ENCODE measurements around the gene PRX.
"Not testable (repeated sequence)": the region's sequence is repeated elsewhere in the genome, so short reads cannot be mapped to it uniquely, and the experiment has no call there.

PRX gene

DNA sequence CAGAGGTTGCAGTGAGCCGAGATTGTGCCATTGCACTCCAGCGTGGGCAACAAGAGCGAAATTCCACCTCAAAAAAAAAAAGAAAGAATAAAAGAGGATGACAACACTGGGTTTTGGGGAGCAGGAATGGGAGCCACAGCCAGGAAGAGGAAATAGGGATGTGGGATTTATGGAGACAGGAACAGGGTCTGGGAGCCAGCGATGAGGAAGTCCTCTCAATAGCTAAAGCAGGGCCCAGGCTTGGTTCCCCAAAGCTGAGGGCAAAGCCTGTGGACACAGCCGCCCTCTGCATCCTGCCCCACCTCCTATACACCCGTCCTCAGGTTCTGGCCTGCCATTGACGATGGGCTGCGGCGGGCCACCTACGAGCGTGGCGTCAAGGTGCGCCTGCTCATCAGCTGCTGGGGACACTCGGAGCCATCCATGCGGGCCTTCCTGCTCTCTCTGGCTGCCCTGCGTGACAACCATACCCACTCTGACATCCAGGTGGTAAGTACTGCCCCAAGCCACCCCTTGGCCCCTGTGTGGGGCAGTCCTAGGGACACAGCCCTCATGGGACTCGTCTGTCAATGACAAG, 36.8 kb downstream of the PRX start:
- H3K27ac ChIP-seq (ENCODE audit: insufficient read depth, low read length, poor library complexity, severe bottlenecking) = no peak overlapping the region
- no peaks in the 10 kb centered on the region for H3K4me1 ChIP-seq (ENCODE audit: control insufficient read depth, insufficient read depth, low read length, poor library complexity, severe bottlenecking)
- peaks cover 25% of the 10 kb centered on the region for H3K36me3 ChIP-seq (ENCODE audit: control insufficient read depth, insufficient read depth, low read length)
- no peaks in the 10 kb centered on the region for H3K27me3 ChIP-seq (replicated peaks; ENCODE audit: control insufficient read depth, insufficient read depth, low read length, poor library complexity, severe bottlenecking)
- no peaks in the 10 kb centered on the region for H3K9me3 ChIP-seq (ENCODE audit: control insufficient read depth, low read length)
- H3K4me3 ChIP-seq (ENCODE audit: insufficient read depth, low read depth, low read length, poor library complexity, severe bottlenecking) = no peak overlapping the region
- DNase-seq = no peak

DNA sequence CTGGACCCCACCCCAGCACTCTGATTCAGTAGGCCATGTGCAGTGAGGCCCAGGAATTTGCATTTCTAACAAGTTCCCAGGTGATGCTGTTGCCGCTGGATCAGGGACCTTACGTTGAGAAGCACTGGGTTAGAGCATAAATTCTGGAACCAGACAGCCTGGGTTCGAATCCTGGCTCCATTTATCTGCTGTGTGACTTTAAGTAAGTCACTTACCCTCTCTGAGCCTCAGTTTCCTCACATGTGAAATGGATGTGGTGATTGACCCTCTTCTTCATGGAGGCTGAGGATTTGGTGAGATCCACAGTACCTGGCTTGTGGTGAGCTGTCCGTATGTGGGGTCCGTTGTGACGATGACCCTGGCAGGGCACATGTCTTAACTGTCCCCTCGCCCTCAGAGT, 39.1 kb downstream of the PRX start:
- Histone ChIP-seq H3K4me3 (ENCODE audit: insufficient read depth, low read depth, low read length, poor library complexity, severe bottlenecking) (no peak overlapping the region), H3K27ac (ENCODE audit: insufficient read depth, low read length, poor library complexity, severe bottlenecking) (no peak overlapping the region), H3K4me1 (ENCODE audit: control insufficient read depth, insufficient read depth, low read length, poor library complexity, severe bottlenecking) (no peaks in the 10 kb centered on the region), H3K27me3 (replicated peaks; ENCODE audit: control insufficient read depth, insufficient read depth, low read length, poor library complexity, severe bottlenecking) (no peaks in the 10 kb centered on the region), H3K36me3 (ENCODE audit: control insufficient read depth, insufficient read depth, low read length) (peaks cover 28% of the 10 kb centered on the region), H3K9me3 (ENCODE audit: control insufficient read depth, low read length) (no peaks in the 10 kb centered on the region)
- DNase-seq = no peak

DNA sequence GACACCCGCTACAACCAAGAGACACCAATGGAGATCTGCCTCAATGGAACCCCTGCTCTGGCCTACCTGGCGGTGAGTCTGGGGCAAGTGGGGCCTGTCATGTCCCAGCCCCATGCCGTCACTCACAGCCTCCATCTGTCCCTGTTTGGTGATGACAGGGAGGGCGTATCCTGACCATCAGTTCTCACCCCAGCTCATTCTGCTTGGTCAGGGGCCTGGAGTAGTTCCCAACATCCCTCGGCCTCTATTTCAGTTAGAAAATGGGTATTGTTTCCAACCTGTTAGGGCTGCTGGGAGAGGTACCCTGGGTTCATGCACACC, 41.4 kb downstream of the PRX start:
- H3K4me3 ChIP-seq (ENCODE audit: insufficient read depth, low read depth, low read length, poor library complexity, severe bottlenecking) = no peak overlapping the region
- DNase-seq = no peak
- H3K27ac ChIP-seq (ENCODE audit: insufficient read depth, low read length, poor library complexity, severe bottlenecking) = no peak overlapping the region
- peaks cover 36% of the 10 kb centered on the region for H3K36me3 ChIP-seq (ENCODE audit: control insufficient read depth, insufficient read depth, low read length)
- H3K4me1 ChIP-seq (ENCODE audit: control insufficient read depth, insufficient read depth, low read length, poor library complexity, severe bottlenecking) = no peaks in the 10 kb centered on the region
- no peaks in the 10 kb centered on the region for H3K9me3 ChIP-seq (ENCODE audit: control insufficient read depth, low read length)
- no peaks in the 10 kb centered on the region for H3K27me3 ChIP-seq (replicated peaks; ENCODE audit: control insufficient read depth, insufficient read depth, low read length, poor library complexity, severe bottlenecking)

DNA sequence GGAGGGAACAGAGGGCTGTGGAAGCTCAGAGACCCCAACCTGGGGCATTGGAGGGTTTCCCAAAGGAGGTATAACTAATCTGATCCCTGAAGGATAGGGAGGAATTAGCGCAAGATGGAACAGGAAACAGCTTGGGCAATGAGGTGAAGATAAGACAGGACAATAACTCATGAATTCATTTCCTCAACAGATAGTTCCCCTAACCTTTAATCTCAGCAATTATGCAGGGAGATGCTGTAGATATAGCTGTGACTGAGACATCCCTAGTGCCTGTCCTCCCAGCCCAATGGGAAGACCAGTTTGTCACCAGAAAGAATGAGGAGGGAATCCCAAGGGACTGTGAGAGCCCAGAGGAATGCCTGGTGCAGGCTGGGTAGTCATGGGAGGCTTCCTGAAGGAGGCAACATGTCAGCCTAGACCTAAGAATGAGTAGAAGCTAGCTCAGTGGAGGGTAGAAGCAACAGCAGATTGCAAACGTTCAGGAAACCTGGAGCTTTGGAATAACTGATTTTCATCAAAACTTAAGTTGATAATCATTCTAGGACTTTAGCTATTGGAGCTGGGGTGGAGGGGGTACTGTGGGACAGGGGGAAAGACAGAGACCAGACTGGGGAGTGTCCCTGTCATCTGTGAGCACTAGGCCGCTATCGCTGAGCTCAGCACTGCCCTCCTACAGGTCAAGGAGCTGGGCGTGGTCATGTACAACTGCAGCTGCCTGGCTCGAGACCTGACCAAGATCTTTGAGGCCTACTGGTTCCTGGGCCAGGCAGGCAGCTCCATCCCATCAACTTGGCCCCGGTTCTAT, 42.0 kb downstream of the PRX start:
- DNase-seq = no peak
- H3K4me3 ChIP-seq (ENCODE audit: insufficient read depth, low read depth, low read length, poor library complexity, severe bottlenecking) = no peak overlapping the region
- H3K27me3 ChIP-seq (replicated peaks; ENCODE audit: control insufficient read depth, insufficient read depth, low read length, poor library complexity, severe bottlenecking) = no peaks in the 10 kb centered on the region
- no peaks in the 10 kb centered on the region for H3K4me1 ChIP-seq (ENCODE audit: control insufficient read depth, insufficient read depth, low read length, poor library complexity, severe bottlenecking)
- H3K27ac ChIP-seq (ENCODE audit: insufficient read depth, low read length, poor library complexity, severe bottlenecking) = no peak overlapping the region
- H3K9me3 ChIP-seq (ENCODE audit: control insufficient read depth, low read length) = no peaks in the 10 kb centered on the region
- H3K36me3 ChIP-seq (ENCODE audit: control insufficient read depth, insufficient read depth, low read length) = peaks cover 37% of the 10 kb centered on the region

DNA sequence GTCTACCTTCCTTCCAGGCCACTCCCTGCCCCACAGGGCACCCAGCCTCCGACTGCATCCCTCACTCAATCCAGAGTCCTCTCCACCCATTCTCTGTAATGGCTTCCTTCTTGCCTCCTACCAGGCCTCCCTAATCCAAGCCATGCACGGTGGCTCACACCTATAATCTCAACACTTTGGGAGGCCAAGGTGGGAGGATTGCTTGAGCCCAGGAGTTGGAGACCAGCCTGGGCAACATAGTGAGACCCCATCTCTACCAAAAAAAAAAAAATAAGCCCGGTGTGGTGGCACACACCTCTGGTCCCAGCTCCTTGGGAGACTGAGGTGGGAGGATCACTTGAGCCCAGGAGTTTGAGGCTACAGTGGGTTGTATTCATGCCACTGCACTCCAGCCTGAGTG, 42.9 kb downstream of the PRX start:
- not testable (repeated sequence) for H3K9me3 ChIP-seq (ENCODE audit: control insufficient read depth, low read length); H3K4me3 ChIP-seq (ENCODE audit: insufficient read depth, low read depth, low read length, poor library complexity, severe bottlenecking); DNase-seq; H3K27ac ChIP-seq (ENCODE audit: insufficient read depth, low read length, poor library complexity, severe bottlenecking); H3K27me3 ChIP-seq (replicated peaks; ENCODE audit: control insufficient read depth, insufficient read depth, low read length, poor library complexity, severe bottlenecking); H3K4me1 ChIP-seq (ENCODE audit: control insufficient read depth, insufficient read depth, low read length, poor library complexity, severe bottlenecking)
- H3K36me3 ChIP-seq (ENCODE audit: control insufficient read depth, insufficient read depth, low read length) = peaks cover 37% of the 10 kb centered on the region

DNA sequence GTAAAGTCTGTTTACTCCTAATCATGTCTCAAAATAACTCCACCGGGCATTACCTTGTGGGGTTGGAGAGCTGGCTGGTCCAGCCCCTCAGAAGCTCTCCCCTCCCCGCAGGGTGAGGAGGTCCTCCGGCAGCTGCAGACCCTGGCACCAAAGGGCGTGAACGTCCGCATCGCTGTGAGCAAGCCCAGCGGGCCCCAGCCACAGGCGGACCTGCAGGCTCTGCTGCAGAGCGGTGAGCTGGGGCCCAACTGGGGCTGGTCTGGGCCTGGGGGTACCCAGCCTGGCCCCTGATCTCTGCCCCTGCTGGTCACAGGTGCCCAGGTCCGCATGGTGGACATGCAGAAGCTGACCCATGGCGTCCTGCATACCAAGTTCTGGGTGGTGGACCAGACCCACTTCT, 43.4 kb downstream of the PRX start:
- peaks cover 37% of the 10 kb centered on the region for H3K36me3 ChIP-seq (ENCODE audit: control insufficient read depth, insufficient read depth, low read length)
- H3K27ac ChIP-seq (ENCODE audit: insufficient read depth, low read length, poor library complexity, severe bottlenecking) = no peak overlapping the region
- H3K4me1 ChIP-seq (ENCODE audit: control insufficient read depth, insufficient read depth, low read length, poor library complexity, severe bottlenecking) = no peaks in the 10 kb centered on the region
- no peaks in the 10 kb centered on the region for H3K9me3 ChIP-seq (ENCODE audit: control insufficient read depth, low read length)
- no peaks in the 10 kb centered on the region for H3K27me3 ChIP-seq (replicated peaks; ENCODE audit: control insufficient read depth, insufficient read depth, low read length, poor library complexity, severe bottlenecking)
- H3K4me3 ChIP-seq (ENCODE audit: insufficient read depth, low read depth, low read length, poor library complexity, severe bottlenecking) = no peak overlapping the region
- DNase-seq = no peak

DNA sequence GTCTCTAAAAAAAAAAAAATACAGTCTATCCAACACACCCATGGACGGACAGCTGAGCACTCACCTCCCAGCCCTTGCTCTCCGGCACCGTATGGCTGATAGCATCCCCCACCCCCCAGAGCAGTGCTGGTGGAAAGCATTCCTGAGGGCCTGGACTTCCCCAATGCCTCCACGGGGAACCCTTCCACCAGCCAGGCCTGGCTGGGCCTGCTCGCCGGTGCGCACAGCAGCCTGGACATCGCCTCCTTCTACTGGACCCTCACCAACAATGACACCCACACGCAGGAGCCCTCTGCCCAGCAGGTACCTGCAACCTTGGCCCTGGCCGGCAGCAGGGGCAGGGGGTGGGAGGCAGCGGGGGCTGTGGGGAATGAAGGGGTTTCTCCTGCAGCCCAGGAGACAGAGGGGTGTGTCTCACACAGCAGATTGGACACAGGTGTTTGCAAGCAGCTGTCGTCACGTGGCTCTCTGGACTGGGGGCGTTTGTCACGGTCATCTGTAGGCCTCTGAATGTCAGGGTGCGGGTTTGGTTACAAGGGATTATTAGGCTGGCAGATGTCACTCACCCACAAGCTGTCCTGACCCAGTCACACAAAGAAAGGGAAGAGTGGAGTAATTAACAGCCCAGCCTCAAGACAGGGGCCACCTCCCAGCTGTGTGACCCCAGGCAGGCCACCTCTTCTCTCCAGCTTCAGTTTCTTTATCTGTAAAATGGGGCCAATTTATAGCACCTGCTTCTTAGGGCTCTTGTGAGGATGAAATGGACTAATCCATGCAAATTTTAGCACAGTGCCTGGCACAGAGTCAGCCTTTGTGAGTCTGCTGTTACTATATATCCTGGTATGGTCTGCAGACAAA, 45.4 kb downstream of the PRX start:
- H3K4me1 ChIP-seq (ENCODE audit: control insufficient read depth, insufficient read depth, low read length, poor library complexity, severe bottlenecking) = no peaks in the 10 kb centered on the region
- H3K27ac ChIP-seq (ENCODE audit: insufficient read depth, low read length, poor library complexity, severe bottlenecking) = no peak overlapping the region
- peaks cover 24% of the 10 kb centered on the region for H3K36me3 ChIP-seq (ENCODE audit: control insufficient read depth, insufficient read depth, low read length)
- no peak for DNase-seq
- no peak overlapping the region for H3K4me3 ChIP-seq (ENCODE audit: insufficient read depth, low read depth, low read length, poor library complexity, severe bottlenecking)
- no peaks in the 10 kb centered on the region for H3K27me3 ChIP-seq (replicated peaks; ENCODE audit: control insufficient read depth, insufficient read depth, low read length, poor library complexity, severe bottlenecking)
- H3K9me3 ChIP-seq (ENCODE audit: control insufficient read depth, low read length) = no peaks in the 10 kb centered on the region

DNA sequence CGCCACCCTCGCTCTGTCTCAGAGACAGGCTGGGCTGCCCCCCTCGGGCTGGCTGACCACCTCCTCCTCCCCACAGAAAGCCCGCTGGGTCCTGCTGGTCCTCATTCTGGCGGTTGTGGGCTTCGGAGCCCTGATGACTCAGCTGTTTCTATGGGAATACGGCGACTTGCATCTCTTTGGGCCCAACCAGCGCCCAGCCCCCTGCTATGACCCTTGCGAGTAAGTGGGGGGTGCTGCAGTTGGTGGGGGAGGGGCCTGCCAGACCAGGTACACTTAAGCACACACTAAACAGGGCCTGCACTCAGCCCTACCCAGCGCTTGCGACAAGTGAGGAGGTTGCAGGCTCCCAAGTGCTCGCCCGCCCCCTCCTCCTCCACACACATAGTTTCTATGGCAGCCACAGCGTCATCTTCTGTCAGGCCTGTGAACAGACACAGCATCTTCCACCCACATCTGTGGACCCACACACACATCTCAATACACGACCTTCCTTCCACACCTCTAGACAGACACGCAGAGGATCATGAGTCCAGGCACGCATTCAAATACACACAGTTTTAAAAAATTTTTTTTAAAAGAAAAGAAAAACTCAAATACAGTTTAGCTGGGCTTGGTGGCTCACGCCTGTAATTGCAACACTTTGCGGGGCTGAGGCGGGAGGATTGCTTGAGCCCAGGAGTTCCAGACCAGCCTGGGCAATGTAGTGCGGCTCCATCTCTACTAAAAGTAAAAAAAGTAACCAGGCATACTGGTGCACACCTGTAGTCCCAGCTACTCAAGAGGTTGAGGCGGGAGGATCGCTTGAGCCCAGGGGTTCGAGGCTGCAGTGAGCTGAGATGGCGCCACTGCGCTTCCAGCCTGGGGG, 46.2 kb downstream of the PRX start:
- no peak for DNase-seq
- Histone ChIP-seq H3K27me3 (replicated peaks; ENCODE audit: control insufficient read depth, insufficient read depth, low read length, poor library complexity, severe bottlenecking) (no peaks in the 10 kb centered on the region), H3K27ac (ENCODE audit: insufficient read depth, low read length, poor library complexity, severe bottlenecking) (no peak overlapping the region), H3K4me3 (ENCODE audit: insufficient read depth, low read depth, low read length, poor library complexity, severe bottlenecking) (no peak overlapping the region), H3K4me1 (ENCODE audit: control insufficient read depth, insufficient read depth, low read length, poor library complexity, severe bottlenecking) (no peaks in the 10 kb centered on the region), H3K9me3 (ENCODE audit: control insufficient read depth, low read length) (no peaks in the 10 kb centered on the region), H3K36me3 (ENCODE audit: control insufficient read depth, insufficient read depth, low read length) (peaks cover 19% of the 10 kb centered on the region)

DNA sequence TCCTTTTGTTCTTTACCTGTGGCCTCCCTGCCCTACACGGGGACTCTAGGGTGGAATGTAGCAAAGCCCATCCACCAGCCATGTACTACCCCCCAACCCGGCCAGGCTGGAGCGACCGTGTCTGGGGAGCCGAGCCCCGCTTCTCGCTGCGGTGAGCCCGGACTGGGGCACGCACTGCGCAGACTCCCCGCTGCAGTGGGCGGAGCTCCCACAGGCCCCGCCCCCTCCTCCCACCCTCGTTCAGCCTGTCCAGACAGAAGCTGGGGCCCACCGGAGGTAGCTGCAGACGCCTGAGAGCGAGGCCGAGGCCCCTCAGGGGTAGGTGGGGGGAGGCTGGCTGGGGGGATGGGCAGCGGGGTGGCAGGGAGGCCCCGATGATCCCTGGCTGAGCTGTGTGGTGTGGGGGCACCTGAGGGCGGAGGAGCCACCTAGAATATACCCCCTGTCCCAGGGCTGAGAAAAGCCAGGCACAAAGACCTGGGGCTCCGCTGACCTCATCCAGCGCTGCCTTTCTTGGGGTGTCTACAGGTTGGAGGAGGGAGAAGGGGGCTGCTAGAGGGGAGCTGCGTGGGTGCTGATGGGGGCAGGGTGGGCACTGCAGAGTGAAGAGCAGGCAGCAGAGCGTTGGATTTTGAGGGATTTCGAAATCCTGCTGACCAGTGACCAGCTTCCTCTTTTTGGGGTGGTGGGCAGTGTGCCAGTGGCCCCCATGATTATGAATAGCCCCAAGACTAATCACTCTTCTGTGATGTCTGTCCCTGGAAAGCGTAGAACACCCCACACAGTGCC, 47.4 kb downstream of the PRX start:
- Histone ChIP-seq H3K36me3 (ENCODE audit: control insufficient read depth, insufficient read depth, low read length) (peaks cover 19% of the 10 kb centered on the region), H3K27ac (ENCODE audit: insufficient read depth, low read length, poor library complexity, severe bottlenecking) (no peak overlapping the region), H3K4me3 (ENCODE audit: insufficient read depth, low read depth, low read length, poor library complexity, severe bottlenecking) (peak overlapping the region; percentile 21), H3K9me3 (ENCODE audit: control insufficient read depth, low read length) (no peaks in the 10 kb centered on the region), H3K4me1 (ENCODE audit: control insufficient read depth, insufficient read depth, low read length, poor library complexity, severe bottlenecking) (no peaks in the 10 kb centered on the region), H3K27me3 (replicated peaks; ENCODE audit: control insufficient read depth, insufficient read depth, low read length, poor library complexity, severe bottlenecking) (no peaks in the 10 kb centered on the region)
- no peak for DNase-seq
